GM13976 (cell line): ENCODE data around the gene LARGE2.
A peak's percentile ranks its signal among the peaks of the same experiment; 100 is the strongest.
"Not testable (repeated sequence)": the region's sequence is repeated elsewhere in the genome, so short reads cannot be mapped to it uniquely, and the experiment has no call there.

Experiments used
- DNase-seq: peaks from one replicate; pipeline ENCODE4 v3.0.0; 2012; ENCODE audit warnings: low spot score
- CTCF ChIP-seq: IDR thresholded peaks from 2 replicates; pipeline ENCODE4 v1.5.1; 2012; ENCODE audit warnings: borderline replicate concordance, mild to moderate bottlenecking; ENCODE audit not compliant: insufficient read depth; ENCODE audit errors: extremely low read depth, missing control alignments, control extremely low read depth
- in situ Hi-C: fragments of 300-500 bp; cut with MboI; formaldehyde crosslinking; loops from one replicate; pipeline ENCODE4 v1.12.0; 2022; ENCODE audit warnings: low sequenced_read_pairs, mixed read lengths, inconsistent platforms; ENCODE audit not compliant: unreplicated experiment

The LARGE2 gene

DNA sequence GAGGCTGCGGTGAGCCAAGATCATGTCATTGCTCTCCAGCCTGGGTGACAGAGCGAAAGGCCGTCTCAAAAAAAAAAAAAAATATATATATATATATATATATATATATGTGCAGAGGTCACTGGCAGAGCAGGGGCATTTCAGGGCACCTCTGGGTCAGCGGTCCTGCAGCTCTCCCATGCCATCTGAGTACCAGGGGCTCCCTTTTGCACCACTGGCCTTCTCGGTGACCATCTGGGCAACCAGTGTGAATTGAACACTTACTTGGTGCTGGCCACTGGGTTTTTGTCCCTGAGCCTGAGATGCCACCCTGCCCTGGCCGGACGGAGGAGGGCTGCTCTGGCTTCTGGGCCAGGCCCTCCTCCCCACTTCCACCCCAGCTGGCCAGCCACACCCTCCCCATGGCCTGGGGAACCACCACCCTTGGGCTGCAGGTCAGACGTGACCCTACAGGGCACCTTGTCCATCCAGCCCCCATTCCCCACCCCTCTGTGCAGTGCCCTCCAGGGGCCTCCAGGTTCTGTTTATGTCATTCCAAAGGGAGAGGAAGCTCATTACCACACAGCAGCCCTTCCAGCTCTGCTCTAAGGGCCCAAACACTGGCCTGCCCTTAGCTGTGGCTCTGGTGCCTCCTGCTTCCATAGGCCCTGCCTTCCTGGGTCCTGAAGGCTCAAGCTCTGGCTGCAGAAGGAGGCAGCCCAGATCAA lies 26.8 kb upstream of the LARGE2 start:
- no peak for DNase-seq
- no peak for TF ChIP-seq CTCF
- in situ Hi-C loops: no loop called here

GRCh38 chr11:45896422-45896984 lies 26.0 kb upstream of the LARGE2 start:
- in situ Hi-C loops: no loop called here

GRCh38 chr11:45897556-45897955 lies 24.9 kb upstream of the LARGE2 start:
- in situ Hi-C loops: no loop called here
- no peak for DNase-seq
- TF ChIP-seq CTCF: no peak

More at GRCh38 chr11:45896422-45896984, 26.0 kb upstream of the LARGE2 start:
- no peak for TF ChIP-seq CTCF
- no peak for DNase-seq

- in situ Hi-C loops: no loop called here
- TF ChIP-seq CTCF: no peak
- DNase-seq: no peak
Measured at GRCh38 chr11:45899086-45899447, 23.4 kb upstream of the LARGE2 start.

DNA sequence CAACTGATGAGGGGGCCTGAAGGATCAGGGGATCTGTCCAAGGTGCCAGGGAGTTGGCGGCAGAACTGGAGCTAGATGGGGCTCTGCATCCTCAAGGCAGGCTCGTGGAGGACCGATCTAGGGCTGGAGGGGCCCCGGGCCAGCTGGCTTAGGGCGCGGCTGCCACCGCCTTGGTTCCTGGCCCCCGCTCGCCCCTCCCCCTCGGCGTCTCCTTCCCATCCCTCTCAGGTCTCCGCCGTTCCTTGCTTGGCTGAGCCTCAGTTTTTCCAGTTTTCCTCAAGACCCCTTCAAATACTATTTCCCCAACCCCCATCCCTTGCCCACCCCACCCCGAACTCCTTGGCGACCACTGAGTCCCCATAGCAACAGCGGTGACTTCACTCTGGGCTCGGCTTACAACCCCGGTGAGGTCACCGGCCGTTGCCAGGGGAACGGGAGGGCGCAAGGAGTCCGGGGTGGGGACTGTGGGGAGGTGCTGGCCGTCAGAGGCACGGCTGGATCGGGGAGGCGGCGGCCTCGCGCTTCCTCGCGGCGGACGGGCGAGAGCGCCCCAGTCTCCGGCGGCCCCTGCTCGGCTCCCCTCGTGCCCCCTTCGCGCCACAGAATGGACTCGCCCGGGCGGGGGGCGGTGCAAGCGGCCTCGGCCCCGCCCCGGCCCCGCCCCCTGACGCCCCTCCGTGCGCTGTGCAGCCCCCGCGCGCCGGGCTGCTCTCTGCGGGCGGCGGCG lies 22.8 kb upstream of the LARGE2 start:
- peak; percentile 92 for DNase-seq
- in situ Hi-C loops: no loop called here
- no peak for TF ChIP-seq CTCF

DNA sequence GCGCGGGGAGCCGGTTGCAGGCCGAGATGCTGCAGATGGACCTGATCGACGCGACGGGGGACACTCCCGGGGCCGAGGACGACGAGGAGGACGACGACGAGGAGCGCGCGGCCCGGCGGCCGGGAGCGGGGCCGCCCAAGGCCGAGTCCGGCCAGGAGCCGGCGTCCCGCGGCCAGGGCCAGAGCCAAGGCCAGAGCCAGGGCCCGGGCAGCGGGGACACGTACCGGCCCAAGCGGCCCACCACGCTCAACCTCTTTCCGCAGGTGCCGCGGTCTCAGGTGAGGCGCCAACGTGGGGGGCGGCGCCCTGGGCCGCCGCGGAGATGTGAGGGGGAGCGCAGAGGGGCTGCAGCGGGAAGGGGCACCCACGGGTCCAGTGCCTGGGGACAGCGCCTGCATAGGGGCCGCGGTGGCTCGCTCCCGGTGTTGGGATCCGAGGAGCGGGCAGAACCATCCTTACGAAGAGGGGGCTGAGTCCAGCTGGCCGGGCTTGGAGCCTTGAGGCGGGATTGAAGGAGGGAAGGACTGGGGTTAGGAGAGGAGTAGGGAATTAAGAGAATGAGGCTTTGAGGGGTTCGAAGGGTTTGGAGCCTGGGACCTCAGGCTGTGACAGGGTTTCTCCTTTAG lies 22.2 kb upstream of the LARGE2 start:
- DNase-seq, in situ Hi-C loops: not testable (repeated sequence)
